Nephron (organoid): Measurements from ENCODE around the gene NDFIP2.

Source experiments
- H3K27ac Mint-ChIP-seq, 3 experiments: 2 replicates each; pipeline ENCODE4 v1.8.0; 2020; ENCODE audit warnings: mixed read lengths in 3 of 3, mild to moderate bottlenecking in 2 of 3, moderate library complexity in 1 of 3
- H3K27me3 Mint-ChIP-seq: 2 replicates; pipeline ENCODE4 v1.8.0; 2021; ENCODE audit warnings: low read depth, mild to moderate bottlenecking, moderate library complexity, mixed read lengths
- H3K36me3 Mint-ChIP-seq: 2 replicates; pipeline ENCODE4 v1.8.0; 2020; ENCODE audit warnings: low read depth, mixed read lengths
- H3K4me1 Mint-ChIP-seq: 2 replicates; pipeline ENCODE4 v1.8.0; 2020; ENCODE audit warnings: mixed read lengths
- H3K4me3 Mint-ChIP-seq, 3 experiments: 2 replicates each; pipeline ENCODE4 v1.8.0; 2020; ENCODE audit warnings: mild to moderate bottlenecking in 3 of 3, mixed read lengths in 3 of 3, moderate library complexity in 2 of 3
- H3K9me3 Mint-ChIP-seq: 2 replicates; pipeline ENCODE4 v1.8.0; 2020; ENCODE audit warnings: mixed read lengths
- TF ChIP-seq, protein P1 (sequence below), 3 experiments: fragments of 200-600 bp; sonication (generic); IDR thresholded peaks; one replicate each; pipeline ENCODE4 v1.5.0; 2021; ENCODE audit warnings: antibody characterized with exemption in 3 of 3; ENCODE audit not compliant: unreplicated experiment in 3 of 3

The NDFIP2 gene

DNA sequence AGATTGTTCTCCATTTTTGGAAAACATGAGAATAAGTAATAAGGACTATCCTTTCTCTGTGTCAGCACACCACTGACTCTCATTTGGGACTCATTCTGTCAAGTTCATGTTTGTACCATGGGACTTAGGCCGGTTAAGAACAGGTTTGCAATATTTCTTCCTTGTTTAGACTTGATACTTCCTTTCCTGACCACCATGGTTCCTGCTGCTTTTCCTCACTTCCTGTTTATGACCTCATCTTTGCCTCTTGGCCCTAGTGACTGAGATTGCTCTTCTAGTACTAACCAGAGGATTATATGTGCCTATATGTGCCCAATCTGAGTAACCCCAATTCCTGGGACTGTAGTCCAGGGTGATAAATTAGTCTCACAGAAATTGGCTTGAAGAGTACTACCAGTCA lies 32.5 kb upstream of the NDFIP2 start:
- H3K9me3 Mint-ChIP-seq = no peaks in the 10 kb centered on the region
- H3K27me3 Mint-ChIP-seq = peaks cover 9% of the 10 kb centered on the region
- TF ChIP-seq, protein P1, sequence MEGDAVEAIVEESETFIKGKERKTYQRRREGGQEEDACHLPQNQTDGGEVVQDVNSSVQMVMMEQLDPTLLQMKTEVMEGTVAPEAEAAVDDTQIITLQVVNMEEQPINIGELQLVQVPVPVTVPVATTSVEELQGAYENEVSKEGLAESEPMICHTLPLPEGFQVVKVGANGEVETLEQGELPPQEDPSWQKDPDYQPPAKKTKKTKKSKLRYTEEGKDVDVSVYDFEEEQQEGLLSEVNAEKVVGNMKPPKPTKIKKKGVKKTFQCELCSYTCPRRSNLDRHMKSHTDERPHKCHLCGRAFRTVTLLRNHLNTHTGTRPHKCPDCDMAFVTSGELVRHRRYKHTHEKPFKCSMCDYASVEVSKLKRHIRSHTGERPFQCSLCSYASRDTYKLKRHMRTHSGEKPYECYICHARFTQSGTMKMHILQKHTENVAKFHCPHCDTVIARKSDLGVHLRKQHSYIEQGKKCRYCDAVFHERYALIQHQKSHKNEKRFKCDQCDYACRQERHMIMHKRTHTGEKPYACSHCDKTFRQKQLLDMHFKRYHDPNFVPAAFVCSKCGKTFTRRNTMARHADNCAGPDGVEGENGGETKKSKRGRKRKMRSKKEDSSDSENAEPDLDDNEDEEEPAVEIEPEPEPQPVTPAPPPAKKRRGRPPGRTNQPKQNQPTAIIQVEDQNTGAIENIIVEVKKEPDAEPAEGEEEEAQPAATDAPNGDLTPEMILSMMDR (IDR thresholded peaks at IDR 0.05; ENCODE audit: unreplicated experiment in 3 of 3) = no peak
- H3K27ac Mint-ChIP-seq = no peak overlapping the region
- no peak overlapping the region for H3K4me3 Mint-ChIP-seq
- no peaks in the 10 kb centered on the region for H3K4me1 Mint-ChIP-seq
- H3K36me3 Mint-ChIP-seq = no peaks in the 10 kb centered on the region

DNA sequence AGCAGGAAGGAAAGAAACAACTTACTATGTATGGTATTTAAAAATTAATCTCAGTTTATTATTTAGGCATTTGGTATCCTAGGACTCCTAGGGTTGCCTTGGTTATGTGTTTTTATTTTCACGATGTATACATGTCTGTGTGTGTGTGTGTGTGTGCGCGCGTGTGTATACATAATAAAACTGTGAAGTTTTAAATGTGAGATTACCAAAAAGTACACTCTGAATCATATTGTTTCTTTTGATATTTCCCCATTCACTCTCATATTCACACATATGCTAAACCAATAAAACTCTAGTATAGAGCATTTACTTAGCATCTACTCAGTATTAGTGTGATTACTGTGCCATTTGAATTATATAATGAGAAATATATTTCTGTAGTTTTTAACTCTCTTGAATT lies 30.8 kb upstream of the NDFIP2 start:
- H3K36me3 Mint-ChIP-seq = no peaks in the 10 kb centered on the region
- H3K9me3 Mint-ChIP-seq = no peaks in the 10 kb centered on the region
- peaks cover 9% of the 10 kb centered on the region for H3K27me3 Mint-ChIP-seq
- no peak overlapping the region for H3K27ac Mint-ChIP-seq
- TF ChIP-seq, protein P1 (IDR thresholded peaks at IDR 0.05; ENCODE audit: unreplicated experiment in 3 of 3) = no peak
- H3K4me3 Mint-ChIP-seq = no peak overlapping the region
- H3K4me1 Mint-ChIP-seq = no peaks in the 10 kb centered on the region

DNA sequence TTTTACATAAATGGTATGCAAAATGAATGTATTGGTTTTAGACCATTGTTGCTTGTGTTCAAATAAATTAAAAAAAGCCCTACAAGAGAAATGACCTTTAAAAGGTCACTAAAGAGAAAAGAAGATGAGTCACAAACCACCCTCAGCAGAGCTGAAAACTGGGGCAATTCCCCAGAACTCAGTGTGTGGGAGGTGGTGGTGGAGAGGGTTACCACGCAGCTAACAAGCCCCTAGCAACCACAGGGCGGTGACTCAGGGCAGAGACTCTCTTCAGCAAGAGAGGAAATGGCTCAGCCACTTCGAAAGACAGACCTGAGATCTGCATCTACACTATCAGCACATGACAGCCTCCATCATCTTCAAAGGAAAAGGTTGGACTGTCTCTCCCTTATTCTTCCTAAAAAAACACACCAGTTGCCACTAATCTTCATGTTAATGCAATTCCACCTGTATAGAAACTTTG lies 29.4 kb upstream of the NDFIP2 start:
- no peak overlapping the region for H3K27ac Mint-ChIP-seq

DNA sequence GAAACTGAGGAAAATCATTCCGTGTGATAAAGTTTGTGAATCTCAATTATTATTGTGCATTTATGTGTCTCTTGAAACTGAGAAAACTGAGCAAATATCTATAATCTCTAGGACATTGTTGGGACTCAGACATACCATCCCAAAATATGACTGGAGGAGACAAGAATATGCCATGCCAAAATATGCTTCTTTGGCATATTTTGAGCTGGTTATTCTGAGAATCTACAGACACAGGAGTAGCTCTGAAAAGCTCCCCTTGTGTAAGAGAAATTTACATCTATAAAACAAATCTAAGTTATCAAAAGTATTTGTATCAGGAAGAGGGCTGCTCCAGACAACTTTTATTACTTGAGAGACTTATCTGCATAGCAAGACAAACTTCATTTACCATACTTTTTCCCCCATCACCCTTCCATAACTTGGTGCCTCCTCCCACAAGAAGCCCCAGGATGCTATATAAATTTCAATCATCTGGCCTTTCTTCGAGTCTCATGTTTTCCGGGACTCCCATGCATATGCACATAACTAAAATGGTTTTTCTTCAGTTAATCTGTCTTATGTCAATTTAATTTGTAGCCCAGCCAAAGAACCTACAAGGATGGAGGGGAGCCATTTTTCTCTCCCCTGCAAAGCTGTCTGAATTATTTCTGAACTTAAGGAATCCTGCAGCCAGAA lies 28.6 kb upstream of the NDFIP2 start:
- peaks cover 3% of the 10 kb centered on the region for H3K27me3 Mint-ChIP-seq
- H3K27ac Mint-ChIP-seq = peak overlapping the region in 1 of 3 experiments; percentile 35
- no peaks in the 10 kb centered on the region for H3K9me3 Mint-ChIP-seq
- TF ChIP-seq, protein P1 (IDR thresholded peaks at IDR 0.05; ENCODE audit: unreplicated experiment in 3 of 3) = no peak
- no peaks in the 10 kb centered on the region for H3K4me1 Mint-ChIP-seq
- H3K36me3 Mint-ChIP-seq = no peaks in the 10 kb centered on the region
- H3K4me3 Mint-ChIP-seq = no peak overlapping the region

More for the DNA sequence above, 29.4 kb upstream of the NDFIP2 start:
- TF ChIP-seq, protein P1 (IDR thresholded peaks at IDR 0.05; ENCODE audit: unreplicated experiment in 3 of 3) = no peak
- no peaks in the 10 kb centered on the region for H3K36me3 Mint-ChIP-seq
- no peaks in the 10 kb centered on the region for H3K9me3 Mint-ChIP-seq
- peaks cover 3% of the 10 kb centered on the region for H3K27me3 Mint-ChIP-seq
- H3K4me3 Mint-ChIP-seq = no peak overlapping the region
- H3K4me1 Mint-ChIP-seq = no peaks in the 10 kb centered on the region

DNA sequence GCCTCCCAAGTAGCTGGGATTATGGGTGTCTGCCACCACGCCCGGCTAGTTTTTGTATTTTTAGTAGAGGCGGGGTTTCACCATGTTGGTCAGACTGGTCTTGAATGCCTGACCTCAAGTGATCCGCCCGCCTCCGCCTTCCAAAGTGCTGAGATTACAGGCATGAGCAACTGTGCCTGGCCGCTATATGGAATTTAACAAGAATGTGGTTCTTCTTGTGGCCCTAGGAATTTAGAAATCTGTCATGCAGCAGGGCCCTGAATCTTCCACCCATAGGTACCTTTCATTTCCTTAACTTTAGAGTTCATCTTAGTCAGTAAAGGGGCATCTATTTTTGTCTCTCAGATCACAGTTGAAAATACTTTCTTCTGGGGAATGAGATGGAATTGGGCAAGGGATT lies 25.6 kb upstream of the NDFIP2 start:
- no peaks in the 10 kb centered on the region for H3K36me3 Mint-ChIP-seq
- TF ChIP-seq, protein P1 (IDR thresholded peaks at IDR 0.05; ENCODE audit: unreplicated experiment in 3 of 3) = no peak
- H3K4me1 Mint-ChIP-seq = no peaks in the 10 kb centered on the region
- H3K27ac Mint-ChIP-seq = no peak overlapping the region
- H3K27me3 Mint-ChIP-seq = no peaks in the 10 kb centered on the region
- H3K4me3 Mint-ChIP-seq = no peak overlapping the region
- no peaks in the 10 kb centered on the region for H3K9me3 Mint-ChIP-seq

DNA sequence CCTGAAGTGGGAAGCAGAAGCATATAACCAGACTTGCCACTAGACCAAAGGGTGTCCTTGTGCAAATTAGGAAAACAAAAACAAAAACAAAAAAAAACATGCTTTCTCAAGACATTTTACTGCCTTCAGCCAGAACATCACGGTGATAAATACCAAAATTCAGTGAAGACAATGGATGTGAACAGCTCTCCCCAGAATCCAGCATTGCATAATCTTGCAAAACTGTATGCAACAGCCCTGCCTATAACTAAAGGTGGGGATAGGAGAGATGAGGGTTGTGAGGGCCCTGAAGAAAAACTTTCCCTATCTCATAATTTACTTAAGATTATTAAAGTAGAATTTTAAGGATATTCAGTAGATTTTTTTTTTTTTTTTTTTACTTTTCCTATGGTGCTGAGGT lies 24.9 kb upstream of the NDFIP2 start:
- H3K4me3 Mint-ChIP-seq = no peak overlapping the region
- H3K36me3 Mint-ChIP-seq = no peaks in the 10 kb centered on the region
- H3K4me1 Mint-ChIP-seq = no peaks in the 10 kb centered on the region

More for the DNA sequence above, 24.9 kb upstream of the NDFIP2 start:
- Mint-ChIP-seq H3K27me3 (no peaks in the 10 kb centered on the region), H3K27ac (no peak overlapping the region), H3K9me3 (no peaks in the 10 kb centered on the region)
- TF ChIP-seq, protein P1 (IDR thresholded peaks at IDR 0.05; ENCODE audit: unreplicated experiment in 3 of 3) = no peak
